ENCODE measurements around the gene SOX18. TPM values are rescaled to one million over a fixed set of nuclear protein-coding genes. Genes with fewer than 3 reads are reported as not detected.

Gene SOX18
- total RNA-seq, 1 donor from 2014 or later = 48.3 TPM

GRCh38 chr20:64075556-64075955, 26.1 kb upstream of the SOX18 start:
- DNase-seq (no peak), ATAC-seq (no peak)
- Histone ChIP-seq H3K27ac (no peak overlapping the region), H3K27me3 (ENCODE audit: low read depth) (no peaks in the 10 kb centered on the region), H3K4me3 (no peak overlapping the region), H3K36me3 (peaks cover 45% of the 10 kb centered on the region), H3K4me1 (peaks cover 30% of the 10 kb centered on the region), H3K9me3 (no peaks in the 10 kb centered on the region)
- TF ChIP-seq CTCF (IDR thresholded peaks at IDR 0.05) = no peak
- intact Hi-C loops (cut with DNase I) = no loop called here

- no peaks in the 10 kb centered on the region for H3K9me3 ChIP-seq
- ATAC-seq (no peak), DNase-seq (no peak)
- H3K36me3 ChIP-seq = peaks cover 45% of the 10 kb centered on the region
- intact Hi-C loops (cut with DNase I) = no loop called here
- TF ChIP-seq CTCF (IDR thresholded peaks at IDR 0.05) = no peak
- no peak overlapping the region for H3K4me3 ChIP-seq
- H3K27me3 ChIP-seq (ENCODE audit: low read depth) = no peaks in the 10 kb centered on the region
- H3K27ac ChIP-seq = no peak overlapping the region
- peaks cover 30% of the 10 kb centered on the region for H3K4me1 ChIP-seq
Observed at GRCh38 chr20:64074963-64075362, 25.5 kb upstream of the SOX18 start.

- DNase-seq = no peak
- intact Hi-C loops (cut with DNase I) = no loop called here
- no peak for TF ChIP-seq CTCF (IDR thresholded peaks at IDR 0.05)
Observed at GRCh38 chr20:64074184-64074789, 24.8 kb upstream of the SOX18 start.

GRCh38 chr20:64073476-64074183, 24.2 kb upstream of the SOX18 start:
- DNase-seq = no peak
- Histone ChIP-seq H3K4me3 (no peak overlapping the region), H3K4me1 (peaks cover 24% of the 10 kb centered on the region), H3K36me3 (peaks cover 45% of the 10 kb centered on the region), H3K27me3 (ENCODE audit: low read depth) (no peaks in the 10 kb centered on the region), H3K9me3 (no peaks in the 10 kb centered on the region), H3K27ac (no peak overlapping the region)
- no peak for ATAC-seq
- intact Hi-C loops (cut with DNase I) = no loop called here
- TF ChIP-seq CTCF (IDR thresholded peaks at IDR 0.05) = no peak

More at GRCh38 chr20:64074184-64074789, 24.8 kb upstream of the SOX18 start:
- peaks cover 30% of the 10 kb centered on the region for H3K4me1 ChIP-seq
- H3K27me3 ChIP-seq (ENCODE audit: low read depth) = no peaks in the 10 kb centered on the region
- H3K9me3 ChIP-seq = no peaks in the 10 kb centered on the region
- ATAC-seq = no peak
- no peak overlapping the region for H3K4me3 ChIP-seq
- H3K36me3 ChIP-seq = peaks cover 45% of the 10 kb centered on the region
- H3K27ac ChIP-seq = no peak overlapping the region

GRCh38 chr20:64072498-64073063, 23.1 kb upstream of the SOX18 start:
- Histone ChIP-seq H3K27me3 (ENCODE audit: low read depth) (no peaks in the 10 kb centered on the region), H3K36me3 (peaks cover 45% of the 10 kb centered on the region), H3K27ac (no peak overlapping the region), H3K9me3 (no peaks in the 10 kb centered on the region), H3K4me3 (no peak overlapping the region), H3K4me1 (peaks cover 13% of the 10 kb centered on the region)
- TF ChIP-seq CTCF (IDR thresholded peaks at IDR 0.05) = no peak
- no peak for ATAC-seq
- DNase-seq = no peak
- intact Hi-C loops (cut with DNase I) = no loop called here

Data from lower lobe of right lung (tissue), 2 donors.